ENCODE measurements around the gene CAMK2N2.

CAMK2N2 gene

GRCh38 chr3:184261270-184261853, at the start of gene CAMK2N2:
TSS of gene CAMK2N2 (minus strand) at chr3:184261553. CDS start at chr3:184261285, 268 bp downstream.
- DNase-seq (ENCODE audit: extremely low spot score), result peak; percentile 69
- CTCF ChIA-PET, result interaction anchor here (1.0 to 1.5 kb wide), 2 partner anchors 11 to 33 kb away, joined by 4 to 6 read pairs; partner anchors contain the start of gene EEF1AKMT4
- TF ChIP-seq PKNOX1 (IDR thresholded peaks at IDR 0.05) (no peak), FOXM1 (IDR thresholded peaks at IDR 0.05; ENCODE audit: borderline replicate concordance) (no peak), SUZ12 (IDR thresholded peaks at IDR 0.05) (no peak), FOXA1 (IDR thresholded peaks at IDR 0.05) (no peak), FOXK2 (IDR thresholded peaks at IDR 0.05) (no peak), L3MBTL2 (conservative IDR thresholded peaks at IDR 0.05) (no peak), SP1 (IDR thresholded peaks at IDR 0.05) (no peak), CTBP1 (IDR thresholded peaks at IDR 0.05; ENCODE audit: borderline replicate concordance) (no peak), HDGF (IDR thresholded peaks at IDR 0.05; ENCODE audit: borderline replicate concordance) (no peak)
- POLR2A ChIA-PET, result interaction anchor here (1.1 kb wide), 1 partner anchor 34 kb away, joined by 3 read pairs; no protein-coding TSS in a partner anchor

GRCh38 chr3:184308744-184309143, 47.4 kb upstream of the CAMK2N2 start:
- TF ChIP-seq ARNT (IDR thresholded peaks at IDR 0.05) (no peak), ZNF384 (IDR thresholded peaks at IDR 0.05) (no peak), HDGF (IDR thresholded peaks at IDR 0.05; ENCODE audit: borderline replicate concordance) (no peak), NFRKB (IDR thresholded peaks at IDR 0.05) (no peak), L3MBTL2 (conservative IDR thresholded peaks at IDR 0.05) (no peak), PKNOX1 (IDR thresholded peaks at IDR 0.05) (no peak), SUZ12 (IDR thresholded peaks at IDR 0.05) (no peak), FOXA1 (IDR thresholded peaks at IDR 0.05) (no peak), CTBP1 (IDR thresholded peaks at IDR 0.05; ENCODE audit: borderline replicate concordance) (no peak)
- CTCF ChIA-PET, result no interaction called here
- no peak for DNase-seq (ENCODE audit: extremely low spot score)
- POLR2A ChIA-PET, result no interaction called here

- no peak for DNase-seq (ENCODE audit: extremely low spot score)
- TF ChIP-seq BHLHE40 (IDR thresholded peaks at IDR 0.05; ENCODE audit: borderline replicate concordance) (no peak), ELF4 (IDR thresholded peaks at IDR 0.05) (no peak), CTBP1 (IDR thresholded peaks at IDR 0.05; ENCODE audit: borderline replicate concordance) (no peak), HDGF (IDR thresholded peaks at IDR 0.05; ENCODE audit: borderline replicate concordance) (no peak), SUZ12 (IDR thresholded peaks at IDR 0.05) (no peak), LEF1 (IDR thresholded peaks at IDR 0.05; ENCODE audit: borderline replicate concordance) (no peak), SP1 (IDR thresholded peaks at IDR 0.05) (no peak), NFRKB (IDR thresholded peaks at IDR 0.05) (no peak), PKNOX1 (IDR thresholded peaks at IDR 0.05) (no peak), ZNF384 (IDR thresholded peaks at IDR 0.05) (no peak), TARDBP (IDR thresholded peaks at IDR 0.05) (no peak), ARNT (IDR thresholded peaks at IDR 0.05) (no peak), FOXA1 (IDR thresholded peaks at IDR 0.05) (no peak), FOXK2 (IDR thresholded peaks at IDR 0.05) (no peak), L3MBTL2 (conservative IDR thresholded peaks at IDR 0.05) (no peak), FOXM1 (IDR thresholded peaks at IDR 0.05; ENCODE audit: borderline replicate concordance) (no peak)
- POLR2A ChIA-PET, result no interaction called here
- CTCF ChIA-PET, result no interaction called here
These were observed 46.6 kb upstream of the CAMK2N2 start for GRCh38 chr3:184307915-184308314.

- ChIA-PET CTCF (no interaction called here), POLR2A (no interaction called here)
- DNase-seq (ENCODE audit: extremely low spot score), result no peak
- TF ChIP-seq L3MBTL2 (conservative IDR thresholded peaks at IDR 0.05) (no peak), FOXK2 (IDR thresholded peaks at IDR 0.05) (no peak), LEF1 (IDR thresholded peaks at IDR 0.05; ENCODE audit: borderline replicate concordance) (no peak), BHLHE40 (IDR thresholded peaks at IDR 0.05; ENCODE audit: borderline replicate concordance) (no peak), FOXA1 (IDR thresholded peaks at IDR 0.05) (no peak), FOXM1 (IDR thresholded peaks at IDR 0.05; ENCODE audit: borderline replicate concordance) (no peak), TARDBP (IDR thresholded peaks at IDR 0.05) (no peak), ELF4 (IDR thresholded peaks at IDR 0.05) (no peak)
These were observed 45.1 kb upstream of the CAMK2N2 start for GRCh38 chr3:184306341-184306972.

GRCh38 chr3:184305577-184305976, 44.2 kb upstream of the CAMK2N2 start:
- no peak for DNase-seq (ENCODE audit: extremely low spot score)
- CTCF ChIA-PET, result no interaction called here
- POLR2A ChIA-PET, result no interaction called here
- TF ChIP-seq BHLHE40 (IDR thresholded peaks at IDR 0.05; ENCODE audit: borderline replicate concordance) (no peak), PKNOX1 (IDR thresholded peaks at IDR 0.05) (no peak), NFRKB (IDR thresholded peaks at IDR 0.05) (no peak), FOXM1 (IDR thresholded peaks at IDR 0.05; ENCODE audit: borderline replicate concordance) (no peak), LEF1 (IDR thresholded peaks at IDR 0.05; ENCODE audit: borderline replicate concordance) (no peak), HDGF (IDR thresholded peaks at IDR 0.05; ENCODE audit: borderline replicate concordance) (no peak), TARDBP (IDR thresholded peaks at IDR 0.05) (no peak), FOXA1 (IDR thresholded peaks at IDR 0.05) (no peak), ARNT (IDR thresholded peaks at IDR 0.05) (no peak), SP1 (IDR thresholded peaks at IDR 0.05) (no peak), CTBP1 (IDR thresholded peaks at IDR 0.05; ENCODE audit: borderline replicate concordance) (no peak), L3MBTL2 (conservative IDR thresholded peaks at IDR 0.05) (no peak)

All from HEK293T (cell line).